GM18508 (cell line): ENCODE data around the gene TMEM225B.
"Not testable (repeated sequence)": the region's sequence is repeated elsewhere in the genome, so short reads cannot be mapped to it uniquely, and the experiment has no call there.

Experiments
- ATAC-seq: cut with Tn5 transposase; IDR thresholded peaks from one replicate; pipeline ENCODE4 v1.9.1; 2021; ENCODE audit warnings: moderate number of reproducible peaks; ENCODE audit not compliant: insufficient read depth, unreplicated experiment

The TMEM225B gene

DNA sequence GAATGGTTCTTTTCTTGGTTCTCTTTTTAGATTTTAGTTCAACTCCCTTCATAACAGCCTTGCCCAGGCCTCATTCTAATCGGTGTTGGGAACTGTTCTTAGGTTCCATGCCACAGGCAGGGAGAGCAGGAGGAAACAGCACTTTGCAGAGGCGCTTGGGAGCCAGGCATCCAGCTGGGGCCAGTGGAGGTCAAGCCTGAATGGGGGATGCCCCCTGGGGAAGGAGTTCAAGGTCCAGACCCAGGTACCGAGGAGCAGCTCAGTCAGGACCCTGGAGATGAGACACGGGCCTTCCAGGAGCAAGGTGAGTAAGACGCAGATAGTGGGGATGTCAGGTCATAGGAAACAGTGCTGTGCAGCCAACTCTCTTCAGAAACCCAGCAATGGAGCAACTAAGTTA, 23.2 kb downstream of the TMEM225B start:
- ATAC-seq = no peak

DNA sequence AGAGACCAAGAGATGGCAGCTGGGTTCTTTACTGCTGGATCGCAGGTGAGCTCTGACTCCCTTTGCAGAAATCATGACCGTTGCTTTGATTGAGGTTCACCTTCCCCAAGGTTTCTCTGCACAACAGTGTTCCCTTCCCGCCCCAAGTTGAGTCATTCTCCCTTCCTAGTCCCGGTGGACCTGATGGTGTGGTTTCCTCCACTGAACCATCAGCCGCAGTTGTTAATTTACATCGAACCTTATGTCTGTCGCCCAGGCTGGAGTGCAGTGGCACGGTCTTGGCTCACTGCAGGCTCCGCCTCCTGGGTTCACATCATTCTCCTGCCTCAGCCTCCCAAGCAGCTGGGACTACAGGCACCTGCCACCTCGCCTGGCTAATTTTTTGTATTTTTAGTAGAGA, 24.5 kb downstream of the TMEM225B start:
- ATAC-seq = no peak

DNA sequence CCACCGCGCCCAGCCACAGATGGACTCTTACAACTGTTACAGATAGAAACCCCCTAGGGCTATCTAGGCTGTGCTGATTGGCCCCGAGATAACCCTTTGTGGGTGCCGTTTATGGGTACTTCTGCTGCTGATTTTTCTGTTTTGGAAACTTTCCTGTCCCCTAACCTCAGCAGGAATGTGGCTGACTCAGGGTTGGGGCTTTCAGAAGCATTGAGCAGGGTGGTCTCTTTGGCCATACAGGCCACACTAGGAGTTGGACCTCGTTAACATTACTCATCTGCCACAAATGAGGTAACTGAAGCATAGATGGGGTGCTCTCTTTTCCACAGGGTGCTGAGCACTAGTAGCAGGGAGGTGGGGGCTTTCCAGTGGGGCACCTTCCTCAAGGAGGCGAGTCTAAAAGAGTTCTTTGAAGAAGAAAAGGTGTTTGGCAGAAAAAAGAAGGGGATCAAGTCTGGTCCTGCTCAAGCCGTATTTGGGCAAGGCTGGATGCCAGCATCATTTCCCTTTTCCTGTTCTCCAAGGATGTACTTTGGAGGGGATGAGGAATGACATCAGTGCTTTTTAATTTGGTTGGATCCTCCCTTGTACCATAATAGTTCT, 25.1 kb downstream of the TMEM225B start:
- ATAC-seq = no peak

DNA sequence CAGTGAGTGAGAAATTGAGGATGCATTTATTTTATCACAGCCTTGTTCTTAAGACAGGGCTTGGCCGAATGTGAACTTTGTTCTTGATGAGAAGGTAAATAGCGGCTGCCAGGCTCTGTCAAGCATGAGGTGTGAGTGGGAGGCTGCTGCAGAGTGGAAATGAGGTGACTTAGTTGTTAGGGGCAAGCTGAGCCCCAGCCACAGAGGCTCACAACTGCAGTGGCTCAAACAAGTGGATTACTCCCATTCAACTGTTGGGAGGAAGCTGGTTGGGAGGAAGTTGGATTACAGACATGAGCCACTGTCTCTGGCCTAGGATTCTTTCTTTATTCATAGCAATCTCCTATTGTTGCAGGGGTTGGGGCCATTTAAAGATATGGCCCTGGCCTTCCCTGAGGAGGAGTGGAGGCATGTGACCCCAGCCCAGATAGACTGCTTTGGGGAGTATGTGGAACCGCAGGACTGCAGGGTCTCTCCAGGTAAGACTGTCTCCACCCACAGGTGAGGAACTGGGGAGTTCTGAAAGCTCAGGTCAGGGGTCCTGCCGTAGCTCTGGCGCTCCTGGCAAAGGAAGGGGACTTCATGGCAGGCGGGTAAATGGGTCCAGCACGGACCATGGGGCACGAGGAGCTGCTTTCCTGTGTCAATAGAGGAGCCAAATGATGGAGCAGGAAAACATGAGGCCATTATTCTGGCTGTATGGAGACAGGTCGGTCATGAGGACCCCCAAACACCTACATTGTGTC, 25.8 kb downstream of the TMEM225B start:
- no peak for ATAC-seq

DNA sequence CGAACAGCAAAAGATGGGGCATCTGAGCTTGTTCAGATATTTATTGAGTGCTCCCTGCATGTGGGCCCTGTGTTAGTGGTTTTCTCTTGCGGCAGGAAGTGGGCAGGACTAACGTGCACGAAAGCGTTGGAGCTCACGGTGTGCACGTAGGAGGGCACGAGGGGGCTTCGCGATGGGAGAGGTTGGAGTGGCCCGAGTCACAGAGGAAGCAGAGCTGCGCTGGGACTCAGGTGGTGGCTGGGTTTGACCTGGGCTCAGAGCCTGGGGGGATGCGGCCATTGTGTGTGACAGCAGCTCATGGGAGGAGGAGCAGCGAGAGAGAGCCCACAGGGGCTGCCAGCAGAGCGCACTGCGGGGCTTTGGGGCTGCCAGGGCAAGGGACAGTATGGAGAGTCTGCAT, 26.4 kb downstream of the TMEM225B start:
- ATAC-seq = no peak

DNA sequence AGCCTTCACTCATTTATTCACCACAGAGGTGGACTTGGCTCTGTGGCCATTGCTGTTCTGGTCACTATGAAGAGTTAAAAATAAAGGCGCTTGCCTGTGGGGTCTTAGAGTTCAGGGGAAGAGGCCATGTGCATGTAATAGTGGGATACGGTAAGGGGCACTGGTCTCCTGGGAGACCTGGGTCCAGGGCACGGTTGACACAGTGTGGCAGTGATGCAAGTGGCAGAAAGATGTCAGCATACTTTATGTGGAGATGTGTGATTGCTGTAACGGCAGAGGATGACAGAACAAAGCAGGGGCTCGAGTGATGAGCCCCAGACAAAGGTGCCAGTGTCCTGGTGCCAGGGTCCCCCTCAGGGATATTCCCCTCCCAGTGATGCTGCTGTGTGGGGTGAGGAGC, 27.3 kb downstream of the TMEM225B start:
- ATAC-seq = no peak

DNA sequence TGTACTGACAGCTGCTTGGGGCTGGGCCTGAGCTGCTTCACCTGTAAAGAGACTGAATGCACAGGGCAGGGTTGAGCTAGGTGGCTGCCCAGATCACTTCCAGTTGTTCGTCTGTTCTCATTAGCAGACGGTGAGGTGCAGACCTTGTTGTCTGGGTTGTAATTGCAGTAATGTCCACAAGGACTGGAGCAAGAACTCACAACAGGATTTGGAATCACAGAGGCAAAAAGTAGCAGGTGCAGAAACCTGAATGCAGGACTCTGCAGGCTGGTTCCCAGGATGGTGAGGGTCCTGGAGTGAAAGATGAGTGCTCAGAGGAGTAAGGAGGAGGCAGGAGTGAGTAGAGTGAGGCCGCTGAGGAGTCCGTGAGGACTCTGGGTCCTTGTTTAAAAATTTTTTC, 27.9 kb downstream of the TMEM225B start:
- ATAC-seq = no peak

DNA sequence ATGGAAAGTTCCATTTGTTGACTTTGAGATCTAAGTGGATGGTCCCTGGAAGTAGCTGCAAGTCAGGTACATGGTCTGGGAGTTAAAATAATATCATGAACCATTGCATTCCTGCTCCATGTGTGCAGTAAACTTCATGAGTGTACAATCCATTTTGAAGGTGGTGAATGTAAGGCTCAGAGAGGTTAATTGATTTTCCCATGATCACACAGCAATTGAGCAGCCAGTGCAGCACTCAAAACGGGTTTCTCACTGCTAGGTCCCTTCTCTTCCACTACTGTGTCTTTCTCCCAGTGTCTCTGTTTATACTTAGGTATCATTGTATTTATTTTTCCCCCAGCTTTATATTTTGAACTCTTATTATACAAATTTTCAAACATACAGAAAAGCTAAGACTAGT, 28.6 kb downstream of the TMEM225B start:
- ATAC-seq = no peak

DNA sequence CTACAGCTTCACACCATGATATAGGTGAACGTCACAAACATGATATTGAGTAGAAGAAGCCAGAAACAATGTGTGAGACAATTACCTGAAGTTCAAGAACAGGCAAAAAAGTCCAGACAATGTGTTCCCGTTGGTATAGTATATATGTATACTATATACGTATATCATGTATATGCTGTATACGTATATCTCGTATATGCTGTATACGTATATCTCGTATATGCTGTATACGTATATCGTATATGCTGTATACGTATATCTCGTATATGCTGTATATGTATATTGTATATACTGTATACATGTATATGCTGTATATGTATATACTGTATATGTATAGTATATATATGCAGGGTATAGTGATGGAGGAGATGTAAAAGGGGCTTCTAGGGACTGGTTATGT, 29.4 kb downstream of the TMEM225B start:
- no peak for ATAC-seq

DNA sequence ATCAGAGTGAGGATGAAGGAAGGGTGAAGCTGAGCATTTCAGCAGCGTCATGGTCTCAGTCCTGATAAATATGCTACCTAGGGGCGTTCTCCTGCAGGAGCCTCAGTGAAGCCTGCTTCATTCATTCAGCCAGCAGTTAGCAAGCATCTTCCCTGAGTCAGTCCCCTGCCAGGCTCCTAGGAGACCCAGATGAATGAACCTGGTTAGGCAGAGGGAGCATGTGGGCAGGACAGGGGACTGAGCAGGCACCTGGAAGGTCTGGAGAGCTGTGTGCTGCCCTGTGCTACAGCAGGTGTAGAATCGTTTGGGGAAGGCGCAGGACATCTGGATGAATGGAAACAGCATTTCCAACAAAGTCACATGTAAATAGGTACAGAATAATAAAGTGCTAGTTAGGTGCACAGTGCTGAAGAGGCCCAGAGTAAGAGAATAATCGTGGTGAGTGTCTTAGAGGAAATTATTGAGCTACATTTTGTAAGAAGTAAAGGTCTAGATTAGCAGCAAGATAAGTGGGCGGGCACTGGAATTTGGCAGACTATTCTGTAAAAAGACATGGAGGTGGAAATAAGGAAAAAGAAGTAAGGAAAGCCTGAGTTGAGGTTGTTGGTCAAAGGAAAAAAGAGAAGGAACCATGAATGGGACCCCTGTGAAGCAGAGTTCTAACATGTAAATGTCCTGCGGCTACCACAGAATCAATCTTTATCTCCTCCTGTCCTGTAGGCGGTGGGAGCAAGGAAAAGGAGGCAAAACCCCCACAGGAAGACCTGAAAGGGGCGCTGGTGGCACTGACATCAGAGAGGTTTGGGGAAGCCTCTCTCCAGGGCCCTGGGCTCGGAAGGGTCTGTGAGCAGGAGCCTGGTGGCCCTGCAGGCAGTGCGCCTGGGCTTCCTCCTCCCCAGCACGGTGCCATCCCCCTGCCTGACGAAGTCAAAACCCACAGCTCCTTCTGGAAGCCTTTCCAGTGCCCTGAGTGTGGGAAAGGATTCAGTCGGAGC, 30.7 kb downstream of the TMEM225B start:
- no peak for ATAC-seq

DNA sequence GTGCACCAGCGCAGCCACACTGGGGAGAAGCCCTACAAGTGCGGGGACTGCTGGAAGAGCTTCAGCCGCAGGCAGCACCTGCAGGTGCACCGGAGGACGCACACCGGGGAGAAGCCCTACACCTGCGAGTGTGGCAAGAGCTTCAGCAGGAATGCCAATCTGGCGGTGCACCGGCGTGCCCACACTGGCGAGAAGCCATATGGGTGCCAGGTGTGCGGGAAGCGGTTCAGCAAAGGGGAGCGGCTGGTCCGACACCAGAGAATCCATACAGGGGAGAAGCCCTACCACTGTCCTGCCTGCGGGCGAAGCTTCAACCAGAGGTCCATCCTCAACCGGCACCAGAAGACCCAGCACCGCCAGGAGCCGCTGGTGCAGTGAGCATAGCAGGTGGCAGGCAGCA, 31.6 kb downstream of the TMEM225B start:
- ATAC-seq = no peak

DNA sequence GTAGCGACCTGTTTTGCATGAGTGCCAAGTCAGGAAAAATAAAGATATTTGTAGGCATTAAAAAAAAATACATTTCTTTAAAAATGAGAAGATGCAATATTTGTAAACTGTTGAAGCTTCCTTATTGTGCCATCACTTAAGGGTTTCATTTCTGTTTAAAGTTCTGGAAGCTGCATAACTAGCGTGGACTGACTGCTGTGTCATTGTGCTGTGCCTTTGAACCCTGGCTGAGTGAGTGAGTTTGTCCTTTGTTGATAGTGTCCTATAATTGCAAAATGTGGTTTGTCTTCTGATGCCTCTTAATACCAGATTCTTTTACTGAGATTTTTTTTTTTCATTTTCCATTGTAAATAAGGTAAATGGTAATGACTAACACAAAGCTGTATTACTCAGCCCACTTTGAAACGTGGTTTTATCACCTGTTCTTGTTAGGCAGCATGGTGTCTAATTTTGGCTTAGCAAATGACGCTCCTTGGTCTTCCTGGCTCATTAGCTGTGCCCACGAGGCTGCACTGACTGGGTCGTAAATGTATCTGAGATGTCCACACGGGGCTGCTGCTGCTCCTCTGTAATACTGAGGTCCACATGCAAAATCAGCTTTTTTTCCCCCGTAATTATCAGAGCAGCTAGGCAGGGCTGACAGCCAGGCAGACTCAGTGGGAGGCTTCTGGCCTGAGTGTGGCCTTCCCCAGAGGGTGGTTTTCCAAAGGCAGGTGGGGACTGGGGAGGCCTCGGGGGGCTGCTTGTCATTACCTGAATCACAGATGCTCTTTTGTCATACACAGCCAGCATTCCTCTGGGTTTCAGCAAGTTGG, 33.4 kb downstream of the TMEM225B start:
- no peak for ATAC-seq

DNA sequence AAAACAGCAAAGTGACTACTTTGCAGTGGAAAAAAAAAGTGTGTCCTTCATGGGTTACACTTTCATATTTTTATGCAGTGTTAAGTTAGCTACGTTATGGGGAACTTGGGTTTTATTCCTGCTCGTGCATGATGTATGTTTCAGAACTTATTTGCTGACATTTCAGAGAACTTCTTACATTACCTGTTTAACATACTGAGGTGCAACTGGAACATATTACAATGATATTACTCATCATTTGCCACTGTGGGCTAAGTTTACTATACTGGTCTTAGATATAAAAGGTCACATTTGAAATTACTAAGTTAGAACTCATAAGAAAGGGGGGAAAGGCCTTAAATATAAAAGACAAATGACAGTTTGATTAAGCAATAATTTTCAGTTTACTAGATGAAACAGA, 39.3 kb downstream of the TMEM225B start:
- ATAC-seq = not testable (repeated sequence)

DNA sequence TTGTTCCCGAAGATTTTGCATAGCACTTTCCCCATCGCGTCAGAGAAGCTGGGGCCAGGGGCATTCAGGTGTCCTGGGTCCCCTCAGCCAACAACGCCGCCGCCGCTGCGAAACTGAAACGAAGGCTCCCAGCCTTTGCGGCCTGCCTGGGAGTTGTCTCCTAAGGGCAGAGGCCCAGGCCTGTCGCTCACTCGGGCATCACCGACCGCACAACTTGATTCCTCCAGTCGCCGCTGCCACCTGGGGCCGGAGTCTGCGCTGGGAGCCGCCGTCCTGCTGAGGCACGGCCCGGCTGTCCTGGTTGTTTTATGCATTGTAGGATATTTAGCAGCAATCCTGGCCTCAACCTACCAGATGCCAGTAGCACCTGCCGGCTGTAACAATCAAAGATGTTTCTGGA, 40.7 kb downstream of the TMEM225B start:
- no peak for ATAC-seq

DNA sequence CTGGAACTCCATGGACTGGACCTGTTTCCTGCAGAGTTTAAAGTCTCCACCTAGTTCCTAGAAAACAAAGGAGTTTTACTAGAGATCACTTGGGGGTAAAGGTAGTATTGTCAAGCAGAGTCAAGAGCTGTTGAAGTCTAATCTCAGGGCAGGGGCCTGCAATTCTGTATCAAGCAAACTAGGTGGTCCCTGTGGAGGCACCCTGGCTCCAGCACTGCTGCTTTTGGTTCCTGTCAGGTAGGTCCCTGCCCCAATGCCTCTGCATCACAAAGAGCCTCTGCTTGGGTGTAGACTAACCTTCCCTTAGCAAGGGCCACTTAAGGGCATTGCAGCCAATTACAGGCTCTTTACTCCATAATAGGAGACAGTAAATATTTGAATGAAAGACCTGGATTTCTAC, 41.2 kb downstream of the TMEM225B start:
- no peak for ATAC-seq

DNA sequence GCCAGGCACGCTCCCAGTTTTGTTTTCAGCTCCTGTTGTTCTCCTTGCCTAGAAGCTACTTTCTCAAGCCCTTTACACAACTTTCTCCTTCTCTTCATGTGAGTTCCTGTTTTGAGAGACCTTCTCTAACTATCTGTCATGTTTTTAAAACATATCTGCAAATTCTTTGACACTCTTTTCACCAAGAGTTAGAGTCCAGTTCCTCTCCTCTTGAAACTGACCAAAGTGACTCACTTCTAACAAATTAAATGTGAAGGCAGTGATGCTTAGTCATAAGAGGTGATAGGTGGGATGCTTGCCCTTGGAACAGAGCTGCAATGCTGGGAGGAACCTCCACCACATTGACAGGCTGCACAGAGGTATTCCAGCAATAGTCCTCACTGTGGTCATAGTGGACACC, 44.0 kb downstream of the TMEM225B start:
- ATAC-seq = no peak

DNA sequence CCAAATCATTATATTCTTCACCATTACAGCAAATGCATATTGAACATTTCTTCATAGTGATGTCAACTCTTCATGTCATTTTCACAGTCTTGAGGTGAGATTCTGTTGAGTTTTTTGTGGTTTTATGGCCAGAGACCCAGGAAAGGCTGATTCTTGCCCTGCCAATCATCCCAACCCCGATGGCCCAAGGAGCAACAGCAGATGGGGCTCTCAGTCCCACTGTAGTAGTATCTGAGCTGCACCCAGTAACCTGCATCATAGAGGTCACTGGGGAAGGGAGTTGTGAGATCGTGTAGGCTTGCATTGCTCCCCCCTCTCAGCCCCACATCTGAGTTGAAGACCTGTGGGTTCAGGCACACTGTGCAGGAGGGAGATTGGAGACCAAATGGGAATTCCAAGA, 45.4 kb downstream of the TMEM225B start:
- ATAC-seq = no peak

DNA sequence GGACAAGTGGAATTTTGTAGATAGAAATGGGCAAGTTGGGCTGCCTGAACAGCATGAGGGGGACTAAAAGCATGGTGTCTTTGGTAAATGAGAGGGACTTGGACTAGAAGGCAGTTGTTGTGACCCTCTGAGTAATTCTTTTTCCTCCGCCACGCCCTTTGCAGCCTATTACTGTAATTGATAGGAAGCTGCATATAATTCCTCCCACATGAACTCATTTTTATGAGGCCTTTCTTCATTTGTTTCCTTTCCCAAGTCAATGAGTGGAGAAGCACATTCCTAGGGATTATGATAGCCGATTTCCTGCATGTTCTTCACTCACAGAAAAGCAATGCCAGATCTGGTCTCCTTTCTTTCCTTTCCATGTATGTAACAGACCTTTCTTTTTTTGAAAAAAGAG, 46.4 kb downstream of the TMEM225B start:
- no peak for ATAC-seq

DNA sequence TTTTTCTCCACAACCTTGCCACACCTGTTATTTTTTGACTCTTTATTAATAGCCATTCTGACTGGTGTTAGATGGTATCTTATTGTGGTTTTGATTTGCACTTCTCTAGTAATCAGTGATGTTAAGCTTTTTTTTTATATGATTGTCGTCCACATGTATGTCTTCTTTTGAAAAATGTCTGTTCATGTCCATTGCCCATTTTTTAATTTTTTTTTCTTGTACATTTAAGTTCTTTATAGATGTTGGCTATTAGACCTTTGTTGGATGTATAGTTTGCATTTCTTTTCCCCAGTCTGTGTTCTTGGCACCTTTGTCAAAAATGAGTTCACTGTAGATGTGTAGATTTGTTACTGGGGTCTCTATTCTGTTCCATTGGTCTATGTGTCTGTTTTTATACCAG, 47.5 kb downstream of the TMEM225B start:
- no peak for ATAC-seq

DNA sequence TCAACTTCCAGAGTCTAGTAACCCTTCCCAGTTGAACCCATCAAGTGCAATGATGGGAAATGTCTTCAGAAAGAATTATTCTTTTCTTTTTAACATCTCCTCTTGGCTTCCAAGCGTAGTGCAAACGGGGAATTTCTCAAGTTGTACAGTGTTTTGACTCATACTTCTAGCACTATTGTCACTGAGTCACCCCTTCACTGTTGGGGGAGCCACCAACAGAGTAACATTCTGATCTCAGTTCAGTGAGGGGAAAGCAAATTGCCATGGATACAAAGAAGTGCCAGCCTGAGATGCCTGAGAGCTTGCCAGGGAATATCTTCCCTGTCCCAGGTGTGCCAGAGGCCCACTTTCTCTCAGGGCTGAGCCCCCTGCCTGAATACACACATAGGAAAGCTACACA, 50.8 kb downstream of the TMEM225B start:
- ATAC-seq = no peak
